Gastroesophageal sphincter (tissue), 3 donors: ENCODE data around the gene SCUBE3.

Experiments
- EP300 ChIP-seq: sonication (generic); formaldehyde crosslinking; IDR thresholded peaks from one replicate; pipeline ENCODE4 v1.6.1; 2017; ENCODE audit warnings: antibody characterized with exemption, mild to moderate bottlenecking
- TF ChIP-seq, protein P1 (sequence below), 4 experiments: fragments of 200-600 bp in 2 of 4; fragments of 450-650 bp in 2 of 4; sonication (generic) in 1 of 4; IDR thresholded peaks; one replicate each; pipeline ENCODE4 v1.5.1; 2017 to 2019; ENCODE audit warnings: antibody characterized with exemption in 4 of 4, mild to moderate bottlenecking in 2 of 4, moderate library complexity in 2 of 4

- TF ChIP-seq, protein P1, sequence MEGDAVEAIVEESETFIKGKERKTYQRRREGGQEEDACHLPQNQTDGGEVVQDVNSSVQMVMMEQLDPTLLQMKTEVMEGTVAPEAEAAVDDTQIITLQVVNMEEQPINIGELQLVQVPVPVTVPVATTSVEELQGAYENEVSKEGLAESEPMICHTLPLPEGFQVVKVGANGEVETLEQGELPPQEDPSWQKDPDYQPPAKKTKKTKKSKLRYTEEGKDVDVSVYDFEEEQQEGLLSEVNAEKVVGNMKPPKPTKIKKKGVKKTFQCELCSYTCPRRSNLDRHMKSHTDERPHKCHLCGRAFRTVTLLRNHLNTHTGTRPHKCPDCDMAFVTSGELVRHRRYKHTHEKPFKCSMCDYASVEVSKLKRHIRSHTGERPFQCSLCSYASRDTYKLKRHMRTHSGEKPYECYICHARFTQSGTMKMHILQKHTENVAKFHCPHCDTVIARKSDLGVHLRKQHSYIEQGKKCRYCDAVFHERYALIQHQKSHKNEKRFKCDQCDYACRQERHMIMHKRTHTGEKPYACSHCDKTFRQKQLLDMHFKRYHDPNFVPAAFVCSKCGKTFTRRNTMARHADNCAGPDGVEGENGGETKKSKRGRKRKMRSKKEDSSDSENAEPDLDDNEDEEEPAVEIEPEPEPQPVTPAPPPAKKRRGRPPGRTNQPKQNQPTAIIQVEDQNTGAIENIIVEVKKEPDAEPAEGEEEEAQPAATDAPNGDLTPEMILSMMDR (IDR thresholded peaks at IDR 0.05): no peak
- no peak for TF ChIP-seq EP300
Measured at GRCh38 chr6:35218021-35218420, 4.3 kb downstream of the SCUBE3 start.
